ENCODE measurements around the gene PLEKHG4B.

The PLEKHG4B gene

GRCh38 chr5:93221-93980 lies 1.4 kb downstream of the PLEKHG4B start:
- no peak overlapping the region for H3K4me3 ChIP-seq (ENCODE audit: low read depth, low read length)

GRCh38 chr5:94113-94892 lies 2.3 kb downstream of the PLEKHG4B start:
- no peak for TF ChIP-seq CTCF (IDR thresholded peaks at IDR 0.05; ENCODE audit: low read depth, low read length)

More at GRCh38 chr5:93221-93980, 1.4 kb downstream of the PLEKHG4B start:
- peaks cover 72% of the 10 kb centered on the region for H3K27me3 ChIP-seq
- no peaks in the 10 kb centered on the region for H3K36me3 ChIP-seq
- no peak for DNase-seq
- no peak for TF ChIP-seq CTCF (IDR thresholded peaks at IDR 0.05; ENCODE audit: low read depth, low read length)
- H3K9me3 ChIP-seq: no peaks in the 10 kb centered on the region
- H3K4me1 ChIP-seq: no peaks in the 10 kb centered on the region

GRCh38 chr5:95241-95980 lies 3.4 kb downstream of the PLEKHG4B start:
- H3K27me3 ChIP-seq: peaks cover 61% of the 10 kb centered on the region
- no peaks in the 10 kb centered on the region for H3K36me3 ChIP-seq
- DNase-seq: no peak
- H3K9me3 ChIP-seq: no peaks in the 10 kb centered on the region
- TF ChIP-seq CTCF (IDR thresholded peaks at IDR 0.05; ENCODE audit: low read depth, low read length): no peak
- no peaks in the 10 kb centered on the region for H3K4me1 ChIP-seq
- H3K4me3 ChIP-seq (ENCODE audit: low read depth, low read length): no peak overlapping the region

More at GRCh38 chr5:94113-94892, 2.3 kb downstream of the PLEKHG4B start:
- Histone ChIP-seq H3K36me3 (no peaks in the 10 kb centered on the region), H3K27me3 (peaks cover 64% of the 10 kb centered on the region), H3K4me3 (ENCODE audit: low read depth, low read length) (no peak overlapping the region), H3K9me3 (no peaks in the 10 kb centered on the region), H3K4me1 (no peaks in the 10 kb centered on the region)
- no peak for DNase-seq

- Histone ChIP-seq H3K27me3 (peaks cover 44% of the 10 kb centered on the region), H3K4me1 (no peaks in the 10 kb centered on the region), H3K4me3 (ENCODE audit: low read depth, low read length) (no peak overlapping the region), H3K9me3 (no peaks in the 10 kb centered on the region), H3K36me3 (no peaks in the 10 kb centered on the region)
- TF ChIP-seq CTCF (IDR thresholded peaks at IDR 0.05; ENCODE audit: low read depth, low read length): no peak
- no peak for DNase-seq
Measured at GRCh38 chr5:96976-97660, 5.2 kb downstream of the PLEKHG4B start.

GRCh38 chr5:99815-100214 lies 7.8 kb downstream of the PLEKHG4B start:
- Histone ChIP-seq H3K9me3 (no peaks in the 10 kb centered on the region), H3K4me3 (ENCODE audit: low read depth, low read length) (no peak overlapping the region), H3K36me3 (no peaks in the 10 kb centered on the region), H3K4me1 (no peaks in the 10 kb centered on the region), H3K27me3 (peaks cover 42% of the 10 kb centered on the region)
- no peak for TF ChIP-seq CTCF (IDR thresholded peaks at IDR 0.05; ENCODE audit: low read depth, low read length)
- no peak for DNase-seq
